Renal pelvis (tissue), 4 donors: ENCODE data around the gene PALM. TPM values are rescaled to one million over a fixed set of nuclear protein-coding genes. Genes with fewer than 3 reads are reported as not detected.
"Not testable (repeated sequence)": the region's sequence is repeated elsewhere in the genome, so short reads cannot be mapped to it uniquely, and the experiment has no call there.

Experiments
- DNase-seq: peaks from one replicate; pipeline ENCODE4 v3.0.0-alpha.2; 2013
- polyA plus RNA-seq, 3 donors: library from polyadenylated mRNA; unstranded; fragments of 120-200 nt; gene quantifications; one replicate each; pipeline ENCODE4 v1.2.1, GENCODE V29; 2013; ENCODE audit not compliant: insufficient read length in 3 of 3

Gene PALM
- polyA plus RNA-seq, 3 donors: 89.8 to 119 (median 113) TPM

DNA sequence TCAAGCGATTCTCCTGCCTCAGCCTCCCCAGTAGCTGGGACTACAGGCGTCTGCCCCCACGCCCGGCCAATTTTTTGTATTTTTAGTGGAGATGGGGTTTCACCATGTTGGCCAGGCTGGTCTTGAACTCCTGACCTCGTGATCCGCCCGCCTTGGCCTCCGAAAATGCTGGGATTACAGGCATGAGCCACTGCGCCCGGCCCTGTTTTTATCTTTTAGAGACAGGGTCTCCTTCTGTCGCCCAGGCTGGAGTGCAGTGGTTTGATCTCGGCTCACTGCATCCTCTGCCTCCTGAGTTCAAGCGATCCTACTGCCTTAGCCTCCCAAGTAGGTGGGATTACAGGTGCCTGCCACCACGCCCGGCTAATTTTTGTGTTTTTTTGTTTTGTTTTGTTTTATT is 10.2 kb upstream of the PALM start:
- not testable (repeated sequence) for DNase-seq

DNA sequence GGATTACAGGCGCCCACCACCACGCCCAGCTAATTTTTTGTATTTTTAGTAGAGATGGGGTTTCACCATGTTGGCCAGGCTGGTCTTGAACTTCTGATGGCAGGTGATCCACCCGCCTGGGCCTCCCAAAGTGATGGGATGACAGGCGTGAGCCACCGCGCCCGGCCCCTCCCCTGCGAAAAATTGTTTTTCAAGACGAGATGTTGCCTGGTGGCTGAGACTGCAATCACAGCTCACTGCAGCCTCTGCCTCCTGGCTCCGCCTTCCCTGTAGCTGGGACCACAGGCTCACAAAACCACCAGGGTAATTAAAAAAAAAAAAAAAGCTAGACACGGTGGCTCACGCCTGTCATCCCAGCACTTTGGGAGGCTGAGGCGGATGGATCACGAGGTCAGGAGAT is 8.8 kb upstream of the PALM start:
- not testable (repeated sequence) for DNase-seq

DNA sequence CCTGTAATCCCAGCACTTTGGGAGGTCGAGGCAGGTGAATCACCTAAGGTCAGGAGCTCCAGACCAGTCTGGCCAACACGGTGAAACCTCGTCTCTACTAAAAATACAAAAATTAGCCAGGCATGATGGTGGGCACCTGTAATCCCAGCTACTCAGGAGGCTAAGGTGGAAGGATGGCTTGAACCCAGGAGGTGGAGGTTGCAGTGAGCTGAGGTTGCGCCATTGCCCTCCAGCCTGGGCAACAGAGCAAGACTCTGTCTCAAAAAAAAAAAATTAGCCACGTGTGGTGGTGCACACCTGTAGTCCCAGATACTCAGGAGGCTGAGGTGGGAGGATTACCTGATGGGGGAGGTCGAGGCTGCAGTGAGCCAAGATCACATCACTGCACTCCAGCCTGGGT is 5.9 kb upstream of the PALM start:
- DNase-seq: not testable (repeated sequence)

DNA sequence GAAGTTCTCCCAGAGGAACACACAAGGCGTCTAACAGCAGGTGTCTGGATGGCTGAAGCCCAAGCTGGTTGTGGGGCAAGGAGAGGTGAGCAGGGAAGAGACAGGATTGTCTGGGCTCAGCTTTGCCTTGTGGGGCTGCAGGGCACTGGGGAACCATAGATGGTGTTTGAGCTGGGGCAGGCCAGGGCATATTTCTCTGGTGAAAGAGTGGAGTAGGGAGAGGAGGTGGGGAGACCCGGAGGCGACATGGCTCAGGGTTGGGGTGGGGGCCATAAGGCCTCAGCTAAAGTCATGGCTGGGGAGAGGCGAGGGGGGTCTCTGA is 5.4 kb upstream of the PALM start:
- no peak for DNase-seq

DNA sequence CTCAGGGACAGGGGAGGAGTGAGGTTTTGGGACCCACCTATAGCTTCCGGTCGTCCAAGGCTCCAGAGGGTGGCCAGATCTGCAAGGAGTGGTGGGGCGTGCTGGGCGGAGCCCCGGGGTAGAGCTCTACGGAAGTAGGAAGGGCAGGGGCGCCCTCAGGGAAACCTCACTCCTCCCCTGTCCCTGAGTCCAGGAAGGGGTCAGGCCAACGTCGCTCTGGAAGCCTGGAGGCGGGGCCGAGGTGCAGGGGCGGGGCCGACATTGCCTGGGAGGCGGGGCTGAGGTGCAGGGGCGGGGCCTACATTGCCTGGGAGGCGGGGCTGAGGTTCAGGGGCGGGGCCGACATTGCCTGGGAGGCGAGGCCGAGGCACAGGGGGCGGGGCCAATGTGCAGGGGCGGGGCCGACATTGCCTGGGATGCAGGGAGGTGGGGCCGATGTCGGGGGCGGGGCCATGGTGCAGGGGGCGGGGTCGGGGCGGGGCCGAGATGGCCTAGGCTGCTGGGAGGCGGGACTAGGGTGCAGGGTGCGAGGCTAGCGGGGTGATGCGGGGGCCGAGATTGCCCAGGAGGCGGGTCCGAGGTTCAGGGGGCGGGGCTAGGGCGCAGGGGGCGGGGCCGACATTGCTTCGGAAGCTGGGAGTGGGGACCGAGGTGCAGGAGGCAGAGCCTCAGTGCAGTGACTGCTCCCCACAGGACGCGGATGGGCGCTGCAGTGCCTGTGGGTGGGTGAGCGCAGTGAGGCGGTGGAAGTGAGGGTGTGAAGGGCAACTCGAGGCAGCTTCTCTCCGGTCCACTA is 4.9 kb upstream of the PALM start:
- no peak for DNase-seq

DNA sequence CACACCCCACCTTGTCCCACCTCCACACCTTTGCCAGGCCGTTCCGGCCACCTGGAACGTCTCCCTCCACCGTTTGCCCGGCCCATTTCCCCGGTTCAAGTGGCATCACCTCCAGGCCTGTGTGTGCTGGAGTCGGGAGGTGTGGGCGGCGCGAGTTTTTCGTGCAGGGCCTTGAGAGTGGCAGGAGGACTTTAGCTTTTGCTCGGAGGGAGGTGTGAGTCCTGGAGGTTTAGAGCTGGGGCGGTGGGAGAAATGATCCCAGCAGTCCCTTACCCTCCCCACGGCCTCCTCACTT is 4.3 kb upstream of the PALM start:
- no peak for DNase-seq

DNA sequence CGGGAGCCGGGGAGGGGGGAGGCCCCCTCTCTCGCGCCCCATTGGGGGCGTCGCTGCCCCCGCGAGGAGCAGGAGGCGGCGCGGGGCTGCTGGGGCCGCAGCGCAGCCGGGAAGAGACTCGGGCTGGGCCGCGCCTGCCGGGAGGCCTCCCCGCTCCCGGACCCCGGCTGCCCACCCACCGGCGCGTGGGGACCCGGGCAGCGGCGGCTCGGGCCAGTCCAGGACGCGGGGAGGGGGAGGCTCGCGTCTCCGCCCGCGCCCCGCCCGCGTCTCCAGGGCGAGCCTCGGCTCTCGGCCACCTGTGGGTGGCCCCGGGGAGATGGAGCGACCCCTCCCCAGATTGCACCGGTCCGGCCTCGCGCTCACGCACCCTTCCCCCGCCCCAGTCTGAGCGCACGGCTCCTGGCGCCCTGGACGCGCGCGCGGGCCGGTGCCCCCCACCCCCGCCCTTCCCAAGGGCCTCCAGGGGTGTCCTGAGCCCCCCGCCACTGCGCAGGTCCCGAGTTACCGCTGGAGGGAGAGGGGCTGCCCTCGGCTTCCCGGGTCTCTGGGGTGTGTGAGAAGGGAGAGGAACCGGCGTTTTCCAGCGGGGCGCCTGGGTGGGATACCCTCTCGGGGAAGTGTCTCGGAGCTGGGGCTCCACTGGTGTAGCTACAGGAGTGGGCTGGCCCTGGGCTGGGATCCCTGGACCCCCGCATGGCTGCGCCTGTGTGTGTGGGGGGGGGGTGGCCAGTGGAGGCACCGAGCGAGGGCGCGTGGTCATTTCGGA is 645 bp downstream of the PALM start:
- DNase-seq: no peak

DNA sequence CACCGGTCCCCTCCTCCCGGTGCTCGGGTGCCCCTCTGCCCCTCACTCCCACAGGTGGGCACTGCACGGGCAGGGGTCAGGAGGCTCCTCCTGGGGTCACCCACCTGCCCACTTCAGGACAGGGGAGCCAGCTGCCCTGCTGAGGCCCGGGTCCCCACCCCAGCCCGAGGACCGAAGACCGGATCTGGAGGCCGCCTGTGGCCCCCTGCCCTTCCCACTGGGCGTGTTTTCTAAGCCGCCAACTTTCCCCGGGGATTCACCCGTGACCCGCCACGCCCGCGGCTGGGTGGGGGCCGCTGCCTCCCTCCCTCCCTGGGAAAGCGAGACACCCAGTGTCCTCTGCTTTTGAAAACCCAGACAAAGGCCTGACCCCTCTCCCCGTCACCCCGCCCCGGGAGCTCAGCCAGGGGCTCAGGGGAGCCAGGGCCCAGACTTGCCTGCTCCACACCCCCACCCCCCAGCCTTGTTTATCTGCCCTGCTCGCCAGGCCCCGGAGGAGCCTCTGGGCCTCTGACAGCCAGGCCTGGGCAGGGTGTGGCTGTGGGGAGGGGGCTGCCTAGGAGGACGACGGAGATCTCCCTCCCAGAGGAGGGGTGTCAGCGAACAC is 1.3 kb downstream of the PALM start:
- no peak for DNase-seq

DNA sequence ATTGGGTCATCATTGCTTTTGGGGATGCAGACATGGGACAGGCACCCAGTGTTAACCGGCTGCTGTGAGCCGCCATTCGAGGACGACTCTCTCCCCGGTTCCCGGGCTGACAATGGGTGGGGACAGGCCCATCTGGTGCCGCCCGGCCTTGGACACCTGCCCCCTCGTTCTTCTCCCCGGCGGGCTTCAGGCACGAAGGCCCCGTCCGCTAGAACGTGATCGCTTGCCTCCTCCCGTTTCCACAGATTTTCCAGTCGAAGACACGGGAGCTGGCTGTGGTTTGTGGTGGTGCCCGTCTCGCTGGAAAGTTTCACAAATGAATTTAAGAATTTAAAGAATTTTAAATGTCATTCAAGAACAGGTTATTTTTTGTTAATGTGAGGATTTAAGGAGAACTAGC is 2.0 kb downstream of the PALM start:
- no peak for DNase-seq

DNA sequence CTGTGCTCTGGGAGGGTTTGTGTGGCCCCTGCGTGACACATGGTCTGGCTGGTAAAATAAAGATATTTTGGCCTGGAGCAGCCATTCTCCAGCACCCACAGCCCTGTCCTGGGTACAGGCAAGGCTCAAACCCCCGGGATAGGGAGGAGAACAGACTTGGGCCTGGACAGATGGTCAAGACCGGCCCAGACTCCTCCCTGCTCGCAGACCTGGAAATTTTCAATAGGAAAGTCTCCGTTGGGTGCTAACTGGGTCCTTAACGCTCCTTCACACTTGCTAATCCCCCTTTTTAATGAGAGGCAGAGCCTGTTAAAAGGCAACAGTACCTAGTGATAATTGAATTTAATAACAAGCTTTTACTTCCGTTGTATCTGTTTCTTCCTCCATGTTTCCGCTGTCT is 2.5 kb downstream of the PALM start:
- DNase-seq: no peak

DNA sequence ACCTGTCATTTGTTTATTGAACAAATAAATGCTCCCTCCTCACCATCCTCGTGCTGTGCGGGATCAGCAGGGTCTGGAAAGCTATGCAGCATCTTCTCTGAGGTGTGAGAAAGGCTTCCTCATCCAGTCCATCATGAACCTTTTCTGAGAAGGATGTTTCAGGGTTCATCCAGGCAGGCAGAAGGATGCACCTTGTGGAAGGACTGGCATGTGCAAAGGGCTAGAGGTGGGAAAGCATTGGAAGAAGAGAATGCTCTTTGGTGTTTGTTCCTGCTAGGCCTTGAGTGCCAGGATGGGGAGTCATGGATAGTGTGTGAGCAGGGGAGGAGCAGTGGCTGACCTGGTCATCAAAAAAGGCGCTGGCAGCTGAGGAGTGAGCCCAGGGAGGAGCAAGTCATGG is 6.6 kb downstream of the PALM start:
- DNase-seq: no peak

DNA sequence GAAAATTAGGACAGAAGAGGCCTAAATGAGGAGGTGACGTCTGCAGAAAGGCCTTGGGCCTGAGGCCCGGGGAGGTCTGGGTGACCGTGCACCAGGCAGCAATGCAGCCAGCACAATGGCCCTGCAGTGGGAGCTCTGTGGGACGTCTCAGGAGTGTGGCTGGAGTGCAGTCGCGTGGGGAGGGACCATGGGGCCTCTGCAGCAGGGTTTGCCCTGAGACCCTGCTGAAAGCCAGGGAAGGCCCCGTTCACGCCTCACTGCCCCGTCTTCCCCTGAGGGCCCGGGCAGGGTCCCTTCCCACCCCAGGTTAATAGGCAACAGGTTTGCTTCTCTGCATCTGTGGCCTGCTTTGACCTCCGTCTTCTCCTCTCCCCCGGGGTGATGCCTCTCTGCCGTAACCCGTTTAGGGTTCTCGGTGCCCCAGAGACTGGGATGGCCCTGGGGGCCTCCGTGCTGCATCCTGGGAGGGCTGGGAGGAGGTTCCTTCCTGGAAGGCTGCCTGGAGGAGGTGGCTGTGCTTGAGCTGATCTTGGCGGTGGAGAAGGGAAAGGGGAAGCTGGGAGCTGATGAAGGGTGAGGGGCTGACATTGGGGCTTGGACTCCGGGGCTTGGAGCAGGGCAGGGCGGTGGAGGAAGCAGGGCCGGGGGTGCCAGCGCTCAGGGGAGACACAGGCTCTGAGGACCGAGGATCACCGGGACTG is 9.7 kb downstream of the PALM start:
- DNase-seq: no peak

DNA sequence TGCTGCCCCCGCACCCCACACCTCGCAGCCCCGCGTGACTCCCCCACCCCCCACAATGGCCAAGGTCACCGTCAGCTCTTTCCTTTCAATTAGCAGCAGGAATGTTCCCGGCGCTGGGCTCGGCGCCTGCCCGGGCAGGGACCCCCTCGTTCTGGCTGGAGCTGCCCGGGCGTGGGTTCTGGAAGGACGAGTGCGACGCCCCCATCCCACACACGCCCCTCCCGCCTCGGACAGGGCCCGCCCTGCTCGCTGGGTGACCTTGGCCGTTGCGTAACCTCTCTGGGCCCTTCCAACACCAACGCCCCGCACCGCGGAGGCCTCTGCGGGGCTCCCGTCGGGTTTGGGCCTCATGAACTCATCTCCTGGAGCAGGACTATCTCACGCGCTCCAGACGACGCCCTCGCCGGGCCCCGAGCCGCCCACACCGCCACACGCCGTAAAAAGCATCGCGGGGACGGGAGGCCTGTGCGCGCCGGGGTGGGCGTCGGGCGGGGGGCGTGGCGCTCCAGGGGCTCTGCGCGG is 10.3 kb downstream of the PALM start:
- no peak for DNase-seq

DNA sequence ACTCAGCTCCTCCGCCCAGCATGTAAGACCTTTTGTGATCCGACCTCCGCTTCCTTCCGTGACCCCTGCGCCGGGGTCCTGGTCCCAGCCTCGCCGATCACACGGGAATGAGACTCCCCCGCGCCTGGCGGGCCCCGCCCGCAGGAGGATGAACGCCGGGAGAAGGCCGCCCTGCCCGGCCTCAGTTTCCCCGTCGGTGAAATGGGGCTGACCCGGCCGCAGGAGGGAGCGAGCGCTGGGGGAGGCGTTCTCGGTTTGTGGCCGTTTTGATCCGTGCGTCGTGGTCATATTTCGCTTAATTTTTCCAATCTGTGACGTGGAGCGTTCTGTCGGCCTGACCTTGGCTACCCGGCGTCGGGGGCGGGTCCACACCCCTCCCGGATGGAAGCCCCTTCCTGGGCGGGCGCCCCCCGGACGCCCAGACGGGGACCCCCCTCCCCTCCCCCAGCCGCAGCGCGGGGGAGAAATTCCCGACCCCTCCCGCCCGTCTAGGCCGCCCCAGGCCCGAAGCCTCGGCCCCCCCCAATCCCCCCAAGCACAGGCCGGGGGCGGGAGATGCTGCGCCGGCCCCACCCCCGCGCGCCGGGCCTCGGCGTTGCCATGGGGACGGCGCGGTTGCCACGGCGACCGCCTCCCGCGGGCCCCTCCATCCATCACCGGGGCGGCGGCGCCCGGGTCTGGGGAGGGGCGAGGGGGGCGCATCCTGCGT is 11.1 kb downstream of the PALM start:
- no peak for DNase-seq

DNA sequence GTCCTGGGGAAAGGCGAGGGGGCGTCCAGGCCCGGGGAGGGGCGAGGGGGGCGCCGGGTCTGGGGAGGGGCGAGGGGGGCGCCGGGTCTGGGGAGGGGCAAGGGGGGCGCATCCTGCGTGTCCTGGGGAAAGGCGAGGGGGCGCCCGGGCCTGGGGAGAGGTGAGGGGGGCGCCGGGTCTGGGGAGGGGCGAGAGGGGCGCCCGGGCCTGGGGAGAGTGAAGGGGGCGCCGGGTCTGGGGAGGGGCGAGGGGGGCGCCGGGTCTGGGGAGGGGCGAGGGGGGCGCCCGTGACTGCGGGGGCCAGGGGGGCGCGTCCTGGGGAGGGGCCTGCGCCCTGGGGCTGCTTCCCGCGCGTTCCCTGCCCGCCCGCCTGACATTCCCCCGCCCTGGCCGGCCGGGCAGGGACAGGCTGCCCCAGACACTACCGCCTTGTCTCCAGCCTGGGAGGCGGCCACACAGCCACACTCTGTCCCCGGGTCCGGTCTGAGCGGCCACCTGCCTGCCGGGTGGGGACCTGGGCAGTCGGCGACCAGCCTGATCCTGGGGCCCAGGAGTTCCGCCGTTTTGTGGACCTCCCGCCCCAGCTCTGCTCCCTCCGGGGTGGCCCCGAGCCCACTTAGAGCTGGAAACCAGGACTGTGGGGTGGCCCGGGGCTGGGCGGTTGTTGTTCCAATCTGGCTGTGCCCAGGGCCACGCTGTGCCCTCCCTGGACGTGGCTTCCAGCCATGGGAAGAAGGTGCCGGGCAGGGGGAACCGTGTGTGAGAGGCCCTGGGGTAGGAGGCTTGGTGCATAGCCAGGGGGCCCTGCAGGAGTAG is 11.8 kb downstream of the PALM start:
- DNase-seq: no peak

DNA sequence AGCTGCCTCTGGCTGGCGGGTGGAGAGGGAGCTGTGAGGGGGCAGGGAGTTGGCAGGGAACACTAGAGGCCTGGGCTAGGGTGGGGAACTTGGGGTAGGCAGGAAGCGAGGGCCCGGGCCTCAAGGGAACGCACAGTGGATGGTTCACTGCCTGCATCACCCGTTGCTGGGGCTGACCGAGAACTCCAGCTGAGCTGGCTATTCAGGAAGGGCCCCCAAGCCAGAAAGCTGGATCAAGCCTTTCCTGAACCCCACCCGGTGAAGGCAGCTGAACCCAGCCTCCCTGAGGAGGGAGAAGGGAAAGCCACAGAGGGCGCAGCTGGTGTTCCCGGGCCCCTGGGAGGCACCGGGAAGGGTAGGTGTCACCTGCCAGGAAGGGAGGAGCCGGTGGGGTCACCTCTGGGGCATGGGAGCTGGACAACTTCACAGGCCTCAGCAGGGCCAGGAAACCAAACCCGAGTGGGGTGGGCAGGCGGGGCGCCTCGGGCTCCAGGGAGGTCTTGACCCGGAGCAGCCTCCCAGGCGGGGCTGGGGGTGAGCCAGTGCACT is 13.9 kb downstream of the PALM start:
- no peak for DNase-seq

DNA sequence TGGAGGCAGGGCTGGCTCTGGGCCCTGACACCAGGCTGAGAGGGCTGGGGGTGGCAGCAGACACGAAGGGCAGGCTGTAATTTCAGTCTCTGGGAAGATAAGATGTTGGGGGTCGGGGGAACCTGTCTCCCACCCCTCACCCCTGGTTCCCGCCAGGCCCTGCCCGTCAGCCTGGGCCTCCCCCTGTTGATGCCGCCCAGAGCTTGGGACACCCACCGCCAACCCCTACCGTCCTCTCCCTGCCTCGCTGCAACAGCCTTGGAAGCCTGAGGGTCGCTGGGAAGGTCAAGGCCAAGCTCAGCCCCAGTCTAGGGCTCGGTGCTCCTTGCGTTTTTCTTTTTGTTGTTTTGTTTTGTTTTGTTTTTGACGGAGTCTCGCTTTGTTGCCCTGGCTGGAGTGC is 14.5 kb downstream of the PALM start:
- no peak for DNase-seq

DNA sequence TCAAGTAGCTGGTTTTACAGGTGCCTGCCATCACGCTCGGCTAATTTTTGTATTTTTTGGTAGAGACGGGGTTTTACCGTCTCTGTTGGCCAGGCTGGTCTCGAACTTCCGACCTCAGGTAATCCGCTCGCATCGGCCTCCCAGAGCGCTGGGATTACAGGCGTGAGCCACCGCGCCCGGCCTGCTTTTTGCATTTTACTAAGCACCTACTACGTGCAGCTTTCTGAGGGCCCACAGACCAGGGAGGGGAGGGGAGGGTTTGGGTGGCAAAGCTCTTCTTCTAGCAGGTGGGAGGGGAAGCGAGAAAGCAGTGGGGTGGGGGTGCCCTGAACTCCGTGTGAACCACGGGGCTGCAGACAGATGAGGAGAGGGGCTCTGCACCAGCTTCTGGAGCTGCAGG is 15.0 kb downstream of the PALM start:
- no peak for DNase-seq

DNA sequence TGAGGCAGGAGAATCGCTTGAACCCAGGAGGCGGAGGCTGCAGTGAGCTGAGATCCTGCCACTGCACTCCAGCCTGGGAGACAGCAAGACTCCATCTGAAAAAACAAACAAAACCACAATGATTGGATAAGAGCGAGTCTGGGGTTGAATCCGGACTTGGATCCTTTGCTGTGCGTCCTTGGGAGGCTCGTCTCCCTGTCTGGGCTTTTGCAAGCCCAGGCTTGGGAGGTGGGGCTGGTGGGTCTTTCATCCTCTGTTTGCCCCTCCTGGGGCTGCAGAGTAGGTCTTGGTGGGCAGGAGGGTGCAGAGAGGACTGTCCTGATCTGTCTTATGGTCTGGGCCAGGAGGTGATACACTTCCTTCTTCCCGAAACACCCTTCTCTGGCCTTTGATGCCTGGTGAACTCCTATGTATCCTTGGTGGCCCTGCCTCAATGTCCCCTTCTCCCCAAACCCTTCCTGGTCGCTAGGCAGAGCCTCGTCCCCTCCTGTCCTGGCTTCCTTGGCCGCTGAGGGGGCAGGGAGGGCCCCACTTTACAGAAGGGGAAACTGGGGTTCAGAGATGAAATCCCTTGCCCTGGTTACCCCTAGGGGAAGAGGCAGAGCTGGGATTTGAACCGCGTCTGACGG is 16.8 kb downstream of the PALM start:
- DNase-seq: no peak
